Measurements from ENCODE around the gene ADGRE1. TPM values are rescaled to one million over a fixed set of nuclear protein-coding genes. Genes with fewer than 3 reads are reported as not detected.

The ADGRE1 gene
- total RNA-seq, 1 experiment from 2014 or later = 36.0 TPM

GRCh38 chr19:6875218-6875617, 12.2 kb upstream of the ADGRE1 start:
- no peak for DNase-seq (ENCODE audit: low spot score)

GRCh38 chr19:6876748-6877147, 10.6 kb upstream of the ADGRE1 start:
- no peak for DNase-seq (ENCODE audit: low spot score)

- no peak for DNase-seq (ENCODE audit: low spot score)
Measured at GRCh38 chr19:6877766-6878165, 9.6 kb upstream of the ADGRE1 start.

- DNase-seq (ENCODE audit: low spot score) = no peak
Measured at GRCh38 chr19:6886277-6886897, 992 bp upstream of the ADGRE1 start.

- no peak for DNase-seq (ENCODE audit: low spot score)
Measured at GRCh38 chr19:6888967-6889366, 1.6 kb downstream of the ADGRE1 start.

GRCh38 chr19:6890401-6890913, 3.1 kb downstream of the ADGRE1 start:
- DNase-seq (ENCODE audit: low spot score) = no peak

GRCh38 chr19:6890938-6891337, 3.6 kb downstream of the ADGRE1 start:
- no peak for DNase-seq (ENCODE audit: low spot score)

GRCh38 chr19:6891761-6892385, 4.5 kb downstream of the ADGRE1 start:
- DNase-seq (ENCODE audit: low spot score) = no peak

- no peak for DNase-seq (ENCODE audit: low spot score)
Measured at GRCh38 chr19:6894313-6894712, 6.9 kb downstream of the ADGRE1 start.

GRCh38 chr19:6903446-6903845, 16.1 kb downstream of the ADGRE1 start:
- DNase-seq (ENCODE audit: low spot score) = no peak

- no peak for DNase-seq (ENCODE audit: low spot score)
Measured at GRCh38 chr19:6906559-6907060, 19.2 kb downstream of the ADGRE1 start.

GRCh38 chr19:6911523-6911922, 24.1 kb downstream of the ADGRE1 start:
- no peak for DNase-seq (ENCODE audit: low spot score)

GRCh38 chr19:6914321-6914720, 26.9 kb downstream of the ADGRE1 start:
- DNase-seq (ENCODE audit: low spot score) = no peak

GRCh38 chr19:6916952-6917351, 29.6 kb downstream of the ADGRE1 start:
- no peak for DNase-seq (ENCODE audit: low spot score)

GRCh38 chr19:6925386-6925785, 38.0 kb downstream of the ADGRE1 start:
- no peak for DNase-seq (ENCODE audit: low spot score)

- DNase-seq (ENCODE audit: low spot score) = peak; percentile 97
Measured at GRCh38 chr19:6925801-6926751, 38.7 kb downstream of the ADGRE1 start.

GRCh38 chr19:6930190-6930589, 42.8 kb downstream of the ADGRE1 start:
- no peak for DNase-seq (ENCODE audit: low spot score)

- no peak for DNase-seq (ENCODE audit: low spot score)
Measured at GRCh38 chr19:6935069-6935468, 47.7 kb downstream of the ADGRE1 start.

- DNase-seq (ENCODE audit: low spot score) = no peak
Measured at GRCh38 chr19:6935618-6936017, 48.2 kb downstream of the ADGRE1 start.

- no peak for DNase-seq (ENCODE audit: low spot score)
Measured at GRCh38 chr19:6945733-6946132, 58.4 kb downstream of the ADGRE1 start.

GRCh38 chr19:6947745-6948144, 60.4 kb downstream of the ADGRE1 start:
- peak; percentile 99 for DNase-seq (ENCODE audit: low spot score)

- DNase-seq (ENCODE audit: low spot score) = no peak
Measured at GRCh38 chr19:6948884-6949283, 61.5 kb downstream of the ADGRE1 start.
